22Rv1 (cell line): ENCODE results near the gene ZMYM3.
"Not testable (repeated sequence)": the region's sequence is repeated elsewhere in the genome, so short reads cannot be mapped to it uniquely, and the experiment has no call there.

Source experiments
- CTCF ChIP-seq: fragments of 450-650 bp; IDR thresholded peaks from 2 replicates; pipeline ENCODE4 v1.5.1; 2017; ENCODE audit warnings: mild to moderate bottlenecking
- ZFX ChIP-seq: fragments of 450-650 bp; IDR thresholded peaks from 2 replicates; pipeline ENCODE4 v1.6.1; 2017; ENCODE audit warnings: antibody characterized with exemption, borderline replicate concordance

DNA sequence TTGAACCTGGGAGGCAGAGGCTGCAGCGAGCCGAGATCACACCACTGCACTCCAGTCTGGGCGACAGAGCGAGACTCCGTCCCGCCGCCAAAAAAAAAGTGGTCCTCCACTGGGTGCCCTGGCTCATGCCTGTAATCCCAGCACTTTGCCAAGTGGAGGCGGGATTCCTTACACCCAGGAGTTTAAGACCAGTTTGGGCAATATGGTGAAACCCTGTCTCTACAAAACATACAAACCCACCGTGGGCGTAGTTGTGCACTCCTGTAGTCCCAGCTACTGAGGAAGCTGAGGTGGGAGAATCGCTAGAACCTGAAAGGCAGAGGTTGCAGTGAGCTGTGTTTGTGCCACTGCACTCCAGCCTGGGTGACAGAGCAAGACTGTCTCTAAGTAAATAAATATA is 27.4 kb upstream of the ZMYM3 start:
- TF ChIP-seq CTCF, ZFX: not testable (repeated sequence)
